ENCODE data around the gene VWF. TPM values are rescaled to one million over a fixed set of nuclear protein-coding genes. Genes with fewer than 3 reads are reported as not detected.

The VWF gene
- total and polyA plus RNA-seq, 2 donors (not counting 3 experiments of a cell fraction or from before 2014, with no cell fraction given) = 1,041 to 2,328 TPM

- no peak overlapping the region for H3K9ac ChIP-seq (replicated peaks; ENCODE audit: extremely low read depth, insufficient read depth, low read length)
- no peak for FAIRE-seq
- peaks cover 11 to 54% of the 10 kb centered on the region in 2 experiments for H3K36me3 ChIP-seq (ENCODE audit: control insufficient read depth in 2 of 2, extremely low read depth in 1 of 2, insufficient read depth in 2 of 2, low read length in 2 of 2)
- H3K4me2 ChIP-seq (ENCODE audit: insufficient read depth, low read length) = no peak overlapping the region
- no TSS peak for BruUV-seq (replicated peaks)
- H3K9me1 ChIP-seq (replicated peaks; ENCODE audit: control insufficient read depth, extremely low read depth, insufficient read depth, low read length) = no peaks in the 10 kb centered on the region
- ChIA-PET POLR2A (no interaction called here), CTCF (interaction anchor here (1.0 kb wide), 1 partner anchor 9 kb away, joined by 3 read pairs; no protein-coding TSS in a partner anchor)
- no peak overlapping the region for H2AFZ ChIP-seq (ENCODE audit: low read depth, low read length)
- H3K9me3 ChIP-seq (replicated peaks; ENCODE audit: control insufficient read depth, insufficient read depth, low read length) = no peaks in the 10 kb centered on the region
- H3K4me1 ChIP-seq (ENCODE audit: control insufficient read depth, extremely low read depth, insufficient read depth, low read length) = no peaks in the 10 kb centered on the region
- no peaks in the 10 kb centered on the region for H3K79me2 ChIP-seq (ENCODE audit: control insufficient read depth, insufficient read depth, low read length)
- H3K27me3 ChIP-seq (ENCODE audit: control insufficient read depth in 2 of 2, insufficient read depth in 2 of 2, low read length in 2 of 2) = no peaks in the 10 kb centered on the region
- DNase-seq (ENCODE audit: low read depth, low spot score) = no peak
- TF ChIP-seq MYC (IDR thresholded peaks at IDR 0.05; ENCODE audit: low read depth, low read length) = no peak
- no peak for TF ChIP-seq POLR2A (IDR thresholded peaks at IDR 0.05; ENCODE audit: low read depth, low read length)
- no peak for TF ChIP-seq MAX (IDR thresholded peaks at IDR 0.05; ENCODE audit: insufficient read depth, insufficient read length)
- no peak for TF ChIP-seq FOS (IDR thresholded peaks at IDR 0.05; ENCODE audit: borderline replicate concordance, insufficient read depth, low read length)
- TF ChIP-seq JUN (IDR thresholded peaks at IDR 0.05; ENCODE audit: borderline replicate concordance, insufficient read depth, insufficient read length, low read depth) = no peak
- TF ChIP-seq GATA2 (IDR thresholded peaks at IDR 0.05; ENCODE audit: insufficient read depth, insufficient read length, low read depth, low read length) = no peak
- TF ChIP-seq CTCF (IDR thresholded peaks at IDR 0.05; ENCODE audit: extremely low read depth in 1 of 2, insufficient read depth in 1 of 2, low read depth in 1 of 2, low read length in 2 of 2) = no peak
- TF ChIP-seq EZH2 (IDR thresholded peaks at IDR 0.05; ENCODE audit: borderline replicate concordance, low read depth, low read length, severe bottlenecking) = no peak
- TF ChIP-seq POLR2AphosphoS5 (IDR thresholded peaks at IDR 0.05; ENCODE audit: insufficient read depth, low read depth, low read length) = no peak
- intact Hi-C loops (cut with micrococcal nuclease) (no loop called here), dilution Hi-C loops (cut with MboI; ENCODE audit: extremely low pct_ligation_motif_present, low sequenced_read_pairs) (no loop called here)
- no peak overlapping the region for H3K4me3 ChIP-seq (replicated peaks in 1 of 3; ENCODE audit: insufficient read depth in 1 of 3, low read depth in 1 of 3, low read length in 3 of 3)
- no peak overlapping the region for H3K27ac ChIP-seq (ENCODE audit: insufficient read depth, low read depth, low read length)
- no peaks in the 10 kb centered on the region for H4K20me1 ChIP-seq (replicated peaks; ENCODE audit: control insufficient read depth, extremely low read depth, insufficient read depth, low read length)
Measured at GRCh38 chr12:5907807-5908206, 216.7 kb downstream of the VWF start.

Measured in endothelial cell of umbilical vein (primary cell).